KOPT-K1 (cell line): ENCODE measurements around the gene TTC17.
A peak's percentile ranks its signal among the peaks of the same experiment; 100 is the strongest.
"Not testable (repeated sequence)": the region's sequence is repeated elsewhere in the genome, so short reads cannot be mapped to it uniquely, and the experiment has no call there.

ENCODE experiments used
- H3K27ac ChIP-seq: fragments of 200-600 bp; sonication (generic); 2 replicates; pipeline ENCODE4 v1.5.1; 2016; ENCODE audit warnings: antibody characterized with exemption, mild to moderate bottlenecking, low read depth, low read length; ENCODE audit not compliant: poor library complexity, severe bottlenecking
- H3K36me3 ChIP-seq: fragments of 200-600 bp; sonication (generic); 2 replicates; pipeline ENCODE4 v1.5.1; 2017; ENCODE audit warnings: antibody characterized with exemption, mild to moderate bottlenecking, low read length, moderate library complexity; ENCODE audit not compliant: insufficient read depth
- H3K9me3 ChIP-seq: fragments of 200-600 bp; sonication (generic); 2 replicates; pipeline ENCODE4 v1.5.1; 2017; ENCODE audit warnings: antibody characterized with exemption, low read length, mild to moderate bottlenecking; ENCODE audit not compliant: insufficient read depth, poor library complexity, severe bottlenecking

Gene TTC17

GRCh38 chr11:43462359-43462758, 103.6 kb downstream of the TTC17 start:
- no peak overlapping the region for H3K27ac ChIP-seq
- peaks cover 98% of the 10 kb centered on the region for H3K36me3 ChIP-seq
- peaks cover 27% of the 10 kb centered on the region for H3K9me3 ChIP-seq

GRCh38 chr11:43467958-43468357, 109.2 kb downstream of the TTC17 start:
- H3K27ac ChIP-seq = no peak overlapping the region
- H3K36me3 ChIP-seq = peaks cover 74% of the 10 kb centered on the region
- H3K9me3 ChIP-seq = peaks cover 42% of the 10 kb centered on the region

GRCh38 chr11:43477491-43477890, 118.8 kb downstream of the TTC17 start:
- Histone ChIP-seq H3K36me3 (peaks cover 56% of the 10 kb centered on the region), H3K9me3 (peaks cover 47% of the 10 kb centered on the region)
- H3K27ac ChIP-seq = not testable (repeated sequence)

GRCh38 chr11:43486141-43486540, 127.4 kb downstream of the TTC17 start:
- peaks cover 46% of the 10 kb centered on the region for H3K36me3 ChIP-seq
- no peak overlapping the region for H3K27ac ChIP-seq
- peaks cover 10% of the 10 kb centered on the region for H3K9me3 ChIP-seq

- no peak overlapping the region for H3K27ac ChIP-seq
- no peaks in the 10 kb centered on the region for H3K9me3 ChIP-seq
- H3K36me3 ChIP-seq = peaks cover 67% of the 10 kb centered on the region
Observed at GRCh38 chr11:43489869-43490465, 131.2 kb downstream of the TTC17 start.

- H3K36me3 ChIP-seq = peaks cover 71% of the 10 kb centered on the region
- no peak overlapping the region for H3K27ac ChIP-seq
- H3K9me3 ChIP-seq = no peaks in the 10 kb centered on the region
Observed at GRCh38 chr11:43492701-43493100, 134.0 kb downstream of the TTC17 start.

GRCh38 chr11:43493431-43493830, 134.7 kb downstream of the TTC17 start:
- Histone ChIP-seq H3K9me3 (no peaks in the 10 kb centered on the region), H3K36me3 (peaks cover 71% of the 10 kb centered on the region), H3K27ac (no peak overlapping the region)

- H3K9me3 ChIP-seq = no peaks in the 10 kb centered on the region
- H3K27ac ChIP-seq = no peak overlapping the region
- peaks cover 34% of the 10 kb centered on the region for H3K36me3 ChIP-seq
Observed at GRCh38 chr11:43497144-43497543, 138.4 kb downstream of the TTC17 start.

GRCh38 chr11:43498561-43498960, 139.8 kb downstream of the TTC17 start:
- H3K27ac ChIP-seq = no peak overlapping the region

GRCh38 chr11:43503417-43503816, 144.7 kb downstream of the TTC17 start:
- Histone ChIP-seq H3K9me3 (no peaks in the 10 kb centered on the region), H3K27ac (no peak overlapping the region), H3K36me3 (no peaks in the 10 kb centered on the region)

More at GRCh38 chr11:43498561-43498960, 139.8 kb downstream of the TTC17 start:
- no peaks in the 10 kb centered on the region for H3K9me3 ChIP-seq
- H3K36me3 ChIP-seq = peaks cover 20% of the 10 kb centered on the region

GRCh38 chr11:43504316-43504950, 145.7 kb downstream of the TTC17 start:
- Histone ChIP-seq H3K36me3 (no peaks in the 10 kb centered on the region), H3K9me3 (no peaks in the 10 kb centered on the region), H3K27ac (no peak overlapping the region)

GRCh38 chr11:43505171-43505570, 146.5 kb downstream of the TTC17 start:
- no peaks in the 10 kb centered on the region for H3K9me3 ChIP-seq
- H3K36me3 ChIP-seq = no peaks in the 10 kb centered on the region
- no peak overlapping the region for H3K27ac ChIP-seq

- Histone ChIP-seq H3K36me3 (no peaks in the 10 kb centered on the region), H3K27ac (no peak overlapping the region), H3K9me3 (no peaks in the 10 kb centered on the region)
Observed at GRCh38 chr11:43507171-43507570, 148.5 kb downstream of the TTC17 start.

- peak overlapping the region; percentile 28 for H3K27ac ChIP-seq
- H3K9me3 ChIP-seq = no peaks in the 10 kb centered on the region
- no peaks in the 10 kb centered on the region for H3K36me3 ChIP-seq
Observed at GRCh38 chr11:43508511-43508918, 149.8 kb downstream of the TTC17 start.

GRCh38 chr11:43511959-43512358, 153.2 kb downstream of the TTC17 start:
- Histone ChIP-seq H3K9me3 (no peaks in the 10 kb centered on the region), H3K36me3 (no peaks in the 10 kb centered on the region), H3K27ac (no peak overlapping the region)

- Histone ChIP-seq H3K27ac (no peak overlapping the region), H3K36me3 (no peaks in the 10 kb centered on the region)
Observed at GRCh38 chr11:43515090-43515489, 156.4 kb downstream of the TTC17 start.

More at GRCh38 chr11:43515090-43515489, 156.4 kb downstream of the TTC17 start:
- no peaks in the 10 kb centered on the region for H3K9me3 ChIP-seq
